Body of pancreas (tissue), 4 donors: ENCODE results near the gene ADCY1. TPM values are rescaled to one million over a fixed set of nuclear protein-coding genes. Genes with fewer than 3 reads are reported as not detected.

Experiments used
- ATAC-seq: fragments of 150-250 bp; one replicate; pipeline ENCODE4 v1.9.1; 2016
- DNase-seq, 4 donors: peaks; one replicate each; pipeline ENCODE4 v3.0.0-alpha.2; 2019
- H3K27ac ChIP-seq, 4 donors: fragments of 200-600 bp; sonication (generic); 1 replicate in 3 of 4; 2 replicates in 1 of 4; pipeline versions ENCODE4 v1.5.1 to v1.6.1; 2016 to 2019; ENCODE audit warnings: mild to moderate bottlenecking in 1 of 4, mixed read lengths in 1 of 4, moderate library complexity in 1 of 4
- H3K27me3 ChIP-seq, 2 donors: fragments of 200-600 bp; sonication (generic); one replicate each; pipeline ENCODE4 v1.6.0; 2016; ENCODE audit warnings: mild to moderate bottlenecking in 1 of 2
- H3K36me3 ChIP-seq, 2 donors: fragments of 200-600 bp; sonication (generic); replicated peaks in 1 of 2; 2 replicates each; pipeline ENCODE4 v1.5.1; 2016; ENCODE audit warnings: low read depth in 2 of 2; ENCODE audit not compliant: insufficient read depth in 1 of 2
- H3K4me1 ChIP-seq: fragments of 200-600 bp; sonication (generic); one replicate; pipeline ENCODE4 v1.6.0; 2016
- H3K4me3 ChIP-seq, 2 donors: fragments of 200-600 bp; sonication (generic); 1 replicate in 1 of 2; 2 replicates in 1 of 2; pipeline ENCODE4 v1.5.1; 2016 to 2019
- H3K9me3 ChIP-seq, 3 donors: fragments of 200-600 bp; sonication (generic); 1 replicate in 2 of 3; 2 replicates in 1 of 3; pipeline ENCODE4 v1.5.1; 2016
- CTCF ChIP-seq, 7 experiments: fragments of 450-650 bp in 4 of 7; fragments of 200-600 bp in 3 of 7; sonication (generic) in 3 of 7; IDR thresholded peaks; one replicate each; pipeline ENCODE4 v1.5.1; 2016 to 2019; ENCODE audit warnings: antibody characterized with exemption in 7 of 7
- POLR2A ChIP-seq, 3 donors: fragments of 450-650 bp; IDR thresholded peaks; one replicate each; pipeline ENCODE4 v1.6.1; 2016; ENCODE audit warnings: antibody characterized with exemption in 3 of 3, mild to moderate bottlenecking in 2 of 3
- WGBS, 2 donors: methylation state at CpG; one replicate each; pipeline ENCODE4 v1.1.5; 2017; 5-methylcytosine and 5-hydroxymethylcytosine counted together
- intact Hi-C: fragments of 100-400 bp; cut with DNase I; formaldehyde crosslinking; loops from one replicate; pipeline ENCODE4 v1.15.1; 2023
- total RNA-seq, 2 donors: library from RNA; depleted of rRNA; stranded (reverse); fragments of >200 nt; gene quantifications; one replicate each; pipeline ENCODE4 v1.1.0, GENCODE V29; 2016

The ADCY1 gene
- total RNA-seq, 2 donors from 2014 or later, result 6.2 to 7.6 TPM

DNA sequence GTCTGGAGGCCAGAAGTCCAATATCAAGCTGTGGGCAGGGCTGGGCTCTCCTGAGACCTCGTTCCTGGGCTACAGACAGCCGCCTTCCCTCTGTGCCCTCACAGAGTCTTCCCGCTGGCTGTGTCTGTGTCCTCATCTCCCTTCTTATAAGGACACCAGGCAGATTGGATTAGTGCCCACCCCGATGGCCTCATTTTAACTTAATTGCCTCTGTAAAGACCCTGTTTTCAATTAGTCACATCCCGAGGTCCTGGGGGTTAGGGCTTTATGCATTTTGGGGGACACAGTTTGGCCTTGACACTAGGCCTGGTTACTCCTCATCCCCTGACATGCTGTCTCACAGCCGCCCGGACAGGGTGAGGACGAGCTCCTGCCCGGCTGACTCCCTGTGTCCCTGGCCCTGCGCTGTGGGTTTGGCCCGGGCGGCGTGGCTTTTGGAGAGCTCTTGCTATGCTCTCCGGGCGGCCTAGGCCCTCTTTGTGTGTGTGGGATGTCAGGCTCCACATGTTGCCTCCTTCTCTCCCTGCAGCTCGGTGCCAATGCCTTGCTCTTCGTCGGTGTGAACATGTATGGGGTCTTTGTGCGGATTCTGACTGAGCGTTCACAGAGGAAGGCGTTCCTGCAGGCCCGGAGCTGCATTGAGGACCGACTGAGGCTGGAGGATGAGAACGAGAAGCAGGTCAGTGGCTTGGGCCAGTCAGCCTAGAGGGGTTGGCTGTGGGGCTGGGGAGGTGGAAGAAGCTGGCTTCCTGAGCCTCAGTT lies 18.2 kb downstream of the ADCY1 start:
- no peaks in the 10 kb centered on the region for H3K4me1 ChIP-seq
- intact Hi-C loops, result no loop called here
- no peaks in the 10 kb centered on the region for H3K27me3 ChIP-seq
- 86 to 94% methylated on average over 16 to 24 of the region's 24 CpGs for WGBS, 2 donors
- DNase-seq (peak in 1 of 4 donors; percentile 7), ATAC-seq (no peak)
- no peak overlapping the region for H3K27ac ChIP-seq
- H3K36me3 ChIP-seq, result no peaks in the 10 kb centered on the region
- H3K9me3 ChIP-seq, result no peaks in the 10 kb centered on the region
- no peak overlapping the region for H3K4me3 ChIP-seq
- TF ChIP-seq POLR2A (IDR thresholded peaks at IDR 0.05), result no peak
- TF ChIP-seq CTCF (IDR thresholded peaks at IDR 0.05), result no peak

GRCh38 chr7:45593121-45593541 lies 19.0 kb downstream of the ADCY1 start:
- Histone ChIP-seq H3K4me3 (no peak overlapping the region), H3K9me3 (no peaks in the 10 kb centered on the region), H3K4me1 (no peaks in the 10 kb centered on the region), H3K36me3 (no peaks in the 10 kb centered on the region), H3K27ac (no peak overlapping the region), H3K27me3 (no peaks in the 10 kb centered on the region)
- WGBS, 2 donors, result 82 to 83% methylated on average over 2 to 12 of the region's 12 CpGs
- TF ChIP-seq POLR2A (IDR thresholded peaks at IDR 0.05) (no peak), CTCF (IDR thresholded peaks at IDR 0.05) (no peak)
- intact Hi-C loops, result no loop called here
- DNase-seq, result peak in 1 of 4 donors; percentile 4
- ATAC-seq, result no peak

- no peaks in the 10 kb centered on the region for H3K4me1 ChIP-seq
- no peak for TF ChIP-seq POLR2A (IDR thresholded peaks at IDR 0.05)
- no peak for TF ChIP-seq CTCF (IDR thresholded peaks at IDR 0.05)
- H3K27ac ChIP-seq, result no peak overlapping the region
- ATAC-seq (no peak), DNase-seq (no peak)
- H3K9me3 ChIP-seq, result no peaks in the 10 kb centered on the region
- H3K27me3 ChIP-seq, result no peaks in the 10 kb centered on the region
- intact Hi-C loops, result no loop called here
- no peak overlapping the region for H3K4me3 ChIP-seq
- H3K36me3 ChIP-seq, result no peaks in the 10 kb centered on the region
- 90 to 93% methylated on average over 8 of the region's 8 CpGs for WGBS, 2 donors
These were observed 19.7 kb downstream of the ADCY1 start for GRCh38 chr7:45593877-45594276.

DNA sequence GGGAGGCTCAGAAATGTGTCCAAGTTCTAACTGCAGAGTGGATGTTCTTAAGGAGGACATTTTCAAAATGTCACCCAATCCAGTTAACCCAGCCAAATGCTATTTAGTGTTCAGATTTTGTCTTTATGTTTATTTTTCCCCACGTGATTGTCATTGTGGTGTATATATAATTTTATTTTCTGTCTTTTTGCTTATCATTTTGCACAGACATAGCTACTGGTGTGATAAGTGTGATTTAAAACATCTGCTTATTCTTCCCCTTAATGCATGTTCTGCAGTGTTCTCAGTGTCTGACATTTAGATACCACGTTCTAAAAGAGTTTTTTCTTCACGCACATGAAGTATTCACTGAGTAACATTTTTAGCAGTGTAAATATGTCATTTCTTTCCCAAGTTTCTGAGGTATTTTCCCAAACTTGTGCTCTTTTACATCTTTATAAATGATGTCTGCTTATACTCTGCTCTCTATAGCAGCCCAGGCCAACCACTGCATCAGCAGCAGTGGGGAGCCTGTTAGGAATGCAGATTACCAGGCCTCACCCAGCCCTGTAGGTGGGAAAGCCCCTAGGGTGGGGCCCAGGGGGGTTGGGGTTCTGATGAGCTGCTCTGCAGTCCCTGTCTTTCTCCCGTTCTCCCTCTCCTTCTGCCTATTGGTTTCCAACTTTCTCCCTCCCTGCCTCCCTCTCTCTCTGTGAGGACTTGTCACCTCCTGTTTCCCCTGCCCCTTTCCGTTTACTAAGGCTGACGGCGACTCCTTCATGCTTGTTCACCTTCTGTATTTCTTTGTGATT lies 20.8 kb downstream of the ADCY1 start:
- peak in 1 of 4 donors; percentile 4 for DNase-seq
- H3K36me3 ChIP-seq, result no peaks in the 10 kb centered on the region
- no peaks in the 10 kb centered on the region for H3K4me1 ChIP-seq
- WGBS, 2 donors, result 72 to 76% methylated on average over 7 of the region's 7 CpGs
- TF ChIP-seq CTCF (IDR thresholded peaks at IDR 0.05) (no peak), POLR2A (IDR thresholded peaks at IDR 0.05) (no peak)
- H3K27me3 ChIP-seq, result no peaks in the 10 kb centered on the region
- H3K4me3 ChIP-seq, result no peak overlapping the region
- H3K27ac ChIP-seq, result no peak overlapping the region
- ATAC-seq, result no peak
- intact Hi-C loops, result no loop called here
- no peaks in the 10 kb centered on the region for H3K9me3 ChIP-seq
